ENCODE measurements around the gene ANTXR1. TPM values are rescaled to one million over a fixed set of nuclear protein-coding genes. Genes with fewer than 3 reads are reported as not detected.

ANTXR1 gene
- 35.5 TPM in 2 replicates for total RNA-seq

GRCh38 chr2:69013142-69013839 lies at the start of gene ANTXR1:
TSS of gene ANTXR1 (plus strand) at chr2:69013179. CDS start at chr2:69013500, 321 bp downstream.
- no peak for TF ChIP-seq CTCF (IDR thresholded peaks at IDR 0.05; ENCODE audit: insufficient read depth, low read length, poor library complexity, severe bottlenecking)
- no peak for DNase-seq (ENCODE audit: low read depth)

DNA sequence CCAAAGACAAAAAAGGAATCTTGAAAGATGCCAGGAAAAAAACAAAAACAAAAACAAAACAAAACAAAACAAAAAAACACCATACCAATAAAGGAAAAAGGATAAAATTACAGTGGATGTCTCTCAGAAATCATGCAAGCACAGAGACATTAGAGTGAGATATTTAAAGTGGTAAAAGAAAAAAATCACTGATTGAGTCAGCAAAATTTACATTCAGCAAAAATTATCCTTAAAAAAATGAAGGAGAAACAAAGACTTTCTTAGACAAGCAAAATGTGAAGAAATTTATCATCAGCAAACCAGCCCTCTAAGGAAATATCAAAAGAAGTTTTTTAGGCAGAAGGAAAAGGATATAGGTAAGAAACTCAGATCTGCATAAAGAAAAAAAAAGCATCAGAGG lies 48.7 kb upstream of the ANTXR1 start:
- DNase-seq (ENCODE audit: low read depth), result no peak
- no peak for TF ChIP-seq CTCF (IDR thresholded peaks at IDR 0.05; ENCODE audit: insufficient read depth, low read length, poor library complexity, severe bottlenecking)
- H3K4me3 ChIP-seq (ENCODE audit: low read depth, low read length), result no peak overlapping the region
- H3K36me3 ChIP-seq (ENCODE audit: control insufficient read depth, insufficient read depth, low read length), result no peaks in the 10 kb centered on the region
- H3K27me3 ChIP-seq (ENCODE audit: control insufficient read depth, insufficient read depth, low read length), result no peaks in the 10 kb centered on the region

More at GRCh38 chr2:69013142-69013839, at the start of gene ANTXR1:
- Histone ChIP-seq H3K36me3 (ENCODE audit: control insufficient read depth, insufficient read depth, low read length) (no peaks in the 10 kb centered on the region), H3K27me3 (ENCODE audit: control insufficient read depth, insufficient read depth, low read length) (no peaks in the 10 kb centered on the region), H3K4me3 (ENCODE audit: low read depth, low read length) (peak within 1 kb of the TSS; percentile 78)

- Histone ChIP-seq H3K36me3 (ENCODE audit: control insufficient read depth, insufficient read depth, low read length) (no peaks in the 10 kb centered on the region), H3K4me3 (ENCODE audit: low read depth, low read length) (no peak overlapping the region), H3K27me3 (ENCODE audit: control insufficient read depth, insufficient read depth, low read length) (no peaks in the 10 kb centered on the region)
- no peak for DNase-seq (ENCODE audit: low read depth)
- no peak for TF ChIP-seq CTCF (IDR thresholded peaks at IDR 0.05; ENCODE audit: insufficient read depth, low read length, poor library complexity, severe bottlenecking)
Measured at GRCh38 chr2:68968221-68968620, 44.8 kb upstream of the ANTXR1 start.

DNA sequence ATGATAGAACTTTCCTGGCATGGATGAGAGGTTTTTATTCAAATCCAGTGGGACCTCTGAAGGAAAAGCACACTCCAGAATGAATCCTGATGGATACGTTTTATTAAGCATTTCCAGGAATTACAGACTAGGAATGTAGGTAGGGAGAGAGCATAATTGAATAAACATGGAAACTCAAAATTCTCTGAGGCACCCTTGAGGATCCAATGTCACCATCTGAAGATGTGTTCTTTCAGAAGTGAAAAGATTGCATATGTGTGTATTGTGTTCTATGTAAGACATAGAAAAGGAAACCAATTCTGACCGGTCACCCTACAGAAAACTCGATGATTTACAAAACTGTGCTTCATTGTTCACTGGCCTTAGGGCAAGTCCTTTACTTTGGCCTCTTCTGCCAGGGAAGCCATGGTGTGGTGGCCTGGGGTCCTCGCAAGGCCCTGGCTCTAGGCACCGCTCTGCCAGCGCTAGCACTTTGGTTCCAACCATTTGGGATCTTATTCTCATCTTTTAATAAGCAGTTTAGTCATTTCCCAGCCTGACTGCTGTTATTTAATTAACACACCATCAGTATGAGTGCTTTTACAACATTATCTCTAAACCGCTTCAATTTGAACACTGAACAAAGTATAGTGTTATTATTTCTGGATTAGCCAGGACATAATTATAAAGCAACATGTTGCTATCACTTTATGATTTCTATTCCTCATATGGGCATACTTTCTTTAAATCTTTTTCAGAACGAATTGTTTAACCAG lies 43.1 kb upstream of the ANTXR1 start:
- Histone ChIP-seq H3K36me3 (ENCODE audit: control insufficient read depth, insufficient read depth, low read length) (no peaks in the 10 kb centered on the region), H3K4me3 (ENCODE audit: low read depth, low read length) (no peak overlapping the region), H3K27me3 (ENCODE audit: control insufficient read depth, insufficient read depth, low read length) (no peaks in the 10 kb centered on the region)
- TF ChIP-seq CTCF (IDR thresholded peaks at IDR 0.05; ENCODE audit: insufficient read depth, low read length, poor library complexity, severe bottlenecking), result no peak
- no peak for DNase-seq (ENCODE audit: low read depth)

- DNase-seq (ENCODE audit: low read depth), result no peak
- no peaks in the 10 kb centered on the region for H3K36me3 ChIP-seq (ENCODE audit: control insufficient read depth, insufficient read depth, low read length)
- no peak overlapping the region for H3K4me3 ChIP-seq (ENCODE audit: low read depth, low read length)
- TF ChIP-seq CTCF (IDR thresholded peaks at IDR 0.05; ENCODE audit: insufficient read depth, low read length, poor library complexity, severe bottlenecking), result no peak
- H3K27me3 ChIP-seq (ENCODE audit: control insufficient read depth, insufficient read depth, low read length), result no peaks in the 10 kb centered on the region
Measured at GRCh38 chr2:68970566-68971265, 42.3 kb upstream of the ANTXR1 start.

Measured in kidney epithelial cell (primary cell).